Left colon (tissue), 2 donors: ENCODE measurements around the gene SPOCK1. TPM values are rescaled to one million over a fixed set of nuclear protein-coding genes. Genes with fewer than 3 reads are reported as not detected.

Experiments
- ATAC-seq: fragments of 200-7000 bp; cut with Tn5 transposase; one replicate; pipeline ENCODE4 v1.9.1; 2020; ENCODE audit warnings: mild to moderate bottlenecking, moderate library complexity
- DNase-seq, 2 donors: peaks; one replicate each; pipeline ENCODE4 v3.0.0-alpha.2; 2020
- intact Hi-C, 2 donors: fragments of 100-400 bp; cut with DNase I in 1 of 2; cut with micrococcal nuclease in 1 of 2; formaldehyde crosslinking; loops; one replicate each; pipeline versions ENCODE4 v1.11.2 to v1.14.0; 2022; cut with DNase I, micrococcal nuclease
- total RNA-seq, 2 donors: library from RNA; stranded (reverse); fragmentation: NEBNext Ultra II Directional; extraction: Animal tissue kit (Norgen Biotek cat#: 25700); gene quantifications; one replicate each; pipeline ENCODE4 v1.2.1, GENCODE V29; 2021
- donor health status: DM: no; HTN: no; CAD: no.
- donor health status: DM: yes; HTN: yes; CAD: no.

Gene SPOCK1
- total RNA-seq, 2 donors from 2014 or later = 2.3 to 11.1 TPM

- DNase-seq (no peak), ATAC-seq (peak; percentile 93)
- intact Hi-C loops = no loop called here
Measured at GRCh38 chr5:137292461-137293027, 206.6 kb downstream of the SPOCK1 start.

- DNase-seq (no peak), ATAC-seq (no peak)
- intact Hi-C loops = no loop called here
Measured at GRCh38 chr5:137291436-137291835, 207.7 kb downstream of the SPOCK1 start.

- ATAC-seq = no peak
- no peak for DNase-seq
- intact Hi-C loops = no loop called here
Measured at GRCh38 chr5:137291031-137291430, 208.1 kb downstream of the SPOCK1 start.

GRCh38 chr5:137290373-137290772 lies 208.8 kb downstream of the SPOCK1 start:
- DNase-seq (no peak), ATAC-seq (no peak)
- intact Hi-C loops = no loop called here

GRCh38 chr5:137289856-137290255 lies 209.3 kb downstream of the SPOCK1 start:
- intact Hi-C loops = no loop called here

GRCh38 chr5:137287569-137287968 lies 211.6 kb downstream of the SPOCK1 start:
- intact Hi-C loops = no loop called here
- ATAC-seq (no peak), DNase-seq (no peak)

More at GRCh38 chr5:137289856-137290255, 209.3 kb downstream of the SPOCK1 start:
- no peak for DNase-seq
- no peak for ATAC-seq

- ATAC-seq = no peak
- intact Hi-C loops = no loop called here
- DNase-seq = no peak
Measured at GRCh38 chr5:137286025-137286610, 213.0 kb downstream of the SPOCK1 start.

GRCh38 chr5:137283801-137284200 lies 215.3 kb downstream of the SPOCK1 start:
- intact Hi-C loops = no loop called here
- DNase-seq = no peak
- ATAC-seq = no peak

GRCh38 chr5:137282216-137282615 lies 216.9 kb downstream of the SPOCK1 start:
- ATAC-seq (no peak), DNase-seq (no peak)
- intact Hi-C loops = no loop called here

GRCh38 chr5:137281201-137281600 lies 217.9 kb downstream of the SPOCK1 start:
- DNase-seq (no peak), ATAC-seq (no peak)
- intact Hi-C loops = no loop called here

GRCh38 chr5:137280656-137281055 lies 218.5 kb downstream of the SPOCK1 start:
- intact Hi-C loops = no loop called here
- DNase-seq = no peak
- no peak for ATAC-seq

- DNase-seq (no peak), ATAC-seq (no peak)
- intact Hi-C loops = no loop called here
Measured at GRCh38 chr5:137279521-137280231, 219.4 kb downstream of the SPOCK1 start.

GRCh38 chr5:137278476-137278875 lies 220.7 kb downstream of the SPOCK1 start:
- intact Hi-C loops = no loop called here
- ATAC-seq (no peak), DNase-seq (no peak)

- intact Hi-C loops = no loop called here
- DNase-seq = no peak
- ATAC-seq = no peak
Measured at GRCh38 chr5:137275083-137275482, 224.0 kb downstream of the SPOCK1 start.

- no peak for ATAC-seq
- DNase-seq = no peak
Measured at GRCh38 chr5:137273511-137273910, 225.6 kb downstream of the SPOCK1 start.

GRCh38 chr5:137272831-137273230 lies 226.3 kb downstream of the SPOCK1 start:
- intact Hi-C loops = no loop called here
- ATAC-seq (no peak), DNase-seq (no peak)

More at GRCh38 chr5:137273511-137273910, 225.6 kb downstream of the SPOCK1 start:
- intact Hi-C loops = no loop called here

- no peak for ATAC-seq
- intact Hi-C loops = no loop called here
- DNase-seq = no peak
Measured at GRCh38 chr5:137269946-137270345, 229.2 kb downstream of the SPOCK1 start.

GRCh38 chr5:137269274-137269673 lies 229.9 kb downstream of the SPOCK1 start:
- intact Hi-C loops = no loop called here
- no peak for DNase-seq
- no peak for ATAC-seq

GRCh38 chr5:137268646-137269045 lies 230.5 kb downstream of the SPOCK1 start:
- intact Hi-C loops = no loop called here
- DNase-seq = no peak
- ATAC-seq = no peak

GRCh38 chr5:137266186-137266585 lies 232.9 kb downstream of the SPOCK1 start:
- DNase-seq = no peak
- intact Hi-C loops = no loop called here
- ATAC-seq = no peak
